GM18505 (cell line): ENCODE results near the gene FBXW11.
"Not testable (repeated sequence)": the region's sequence is repeated elsewhere in the genome, so short reads cannot be mapped to it uniquely, and the experiment has no call there.

ENCODE experiments used
- ATAC-seq: cut with Tn5 transposase; IDR thresholded peaks from one replicate; pipeline ENCODE4 v1.9.1; 2021; ENCODE audit not compliant: unreplicated experiment
- POLR2A ChIP-seq: IDR thresholded peaks from 4 replicates; pipeline ENCODE4 v1.6.1; 2011; ENCODE audit warnings: borderline replicate concordance; ENCODE audit not compliant: insufficient read depth, insufficient read length; ENCODE audit errors: extremely low read depth

Gene FBXW11

DNA sequence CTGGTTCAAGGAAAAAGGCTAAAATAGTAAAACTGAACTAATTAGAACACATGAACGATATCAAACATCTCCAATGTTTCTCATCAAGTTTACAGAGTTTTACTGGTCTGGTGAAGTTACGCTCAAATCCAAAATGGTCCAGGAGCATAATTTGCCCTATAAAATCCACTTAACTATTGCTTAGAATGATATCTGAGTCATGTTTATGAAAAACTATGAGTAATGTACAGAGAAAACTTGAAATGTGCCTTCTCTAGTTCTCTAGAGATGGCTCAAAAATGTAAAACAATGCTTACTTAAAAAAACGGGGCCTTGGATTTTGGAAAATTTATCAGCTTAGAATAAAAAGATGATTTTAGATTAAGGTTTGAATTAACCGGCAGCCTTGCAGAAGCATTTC is 108.1 kb downstream of the FBXW11 start:
- no peak for TF ChIP-seq POLR2A
- no peak for ATAC-seq

DNA sequence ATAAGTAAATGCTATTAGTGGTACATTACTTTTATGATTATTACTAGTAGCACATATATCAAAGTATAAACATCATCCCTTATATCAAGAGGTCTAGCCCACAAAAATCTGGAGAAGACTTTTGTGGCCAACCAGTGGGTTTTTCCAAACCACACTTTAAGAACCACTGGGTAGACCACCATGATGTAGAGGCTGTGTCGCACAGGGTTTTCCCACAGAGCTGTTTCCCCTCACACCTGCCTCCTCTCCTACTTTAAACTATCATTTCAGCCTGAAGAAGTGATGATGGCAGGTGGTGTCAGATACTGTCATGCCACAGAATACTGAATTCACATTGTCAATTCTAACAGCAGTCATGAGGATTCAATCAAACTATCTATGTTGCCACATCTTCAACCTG is 109.2 kb downstream of the FBXW11 start:
- no peak for TF ChIP-seq POLR2A
- no peak for ATAC-seq

DNA sequence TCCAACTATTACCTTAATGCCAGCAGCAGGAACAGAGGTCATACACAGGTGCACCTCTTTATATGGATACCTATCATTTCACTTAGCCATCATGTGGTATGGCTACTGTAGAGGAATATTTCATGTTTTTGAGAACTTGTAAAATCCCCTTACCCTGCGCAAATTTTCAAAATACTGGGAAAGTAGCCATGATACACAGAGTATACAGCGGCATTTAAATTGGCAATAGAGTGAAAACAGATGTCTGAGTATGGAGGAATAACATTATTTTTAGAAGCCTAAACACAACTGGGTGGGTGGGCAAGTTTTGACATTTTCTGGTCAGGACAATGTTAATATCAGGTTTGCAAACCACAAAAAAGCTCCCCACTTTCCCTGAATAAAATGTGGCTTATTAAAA is 111.4 kb downstream of the FBXW11 start:
- no peak for TF ChIP-seq POLR2A
- no peak for ATAC-seq

DNA sequence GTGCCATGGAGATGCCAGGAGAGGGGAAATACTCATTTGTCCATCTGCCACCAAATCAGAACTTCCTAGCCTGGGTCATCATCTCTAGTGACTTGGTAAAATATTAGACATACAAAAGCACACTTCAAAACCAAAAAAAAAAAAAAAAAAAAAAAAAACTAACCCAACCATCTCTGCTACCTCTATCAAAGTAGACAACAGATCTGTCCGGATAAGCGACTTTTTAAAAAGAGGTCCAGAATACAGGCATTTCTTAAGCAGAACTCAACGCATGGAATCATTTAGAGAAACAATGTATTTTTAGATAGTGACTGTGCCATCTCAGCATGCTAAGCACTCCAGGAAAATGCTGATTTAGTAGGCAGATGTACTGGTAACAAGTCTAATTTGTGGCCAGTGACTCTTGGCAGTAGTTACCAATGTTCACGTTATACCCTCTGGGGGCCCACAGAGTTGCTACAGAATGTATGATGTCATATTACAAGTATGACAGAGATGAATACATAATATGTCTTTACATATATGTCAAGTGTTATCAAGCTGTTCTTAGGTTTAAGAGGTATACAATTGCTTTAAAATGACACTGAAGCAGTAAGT is 113.0 kb downstream of the FBXW11 start:
- TF ChIP-seq POLR2A: no peak
- ATAC-seq: no peak

DNA sequence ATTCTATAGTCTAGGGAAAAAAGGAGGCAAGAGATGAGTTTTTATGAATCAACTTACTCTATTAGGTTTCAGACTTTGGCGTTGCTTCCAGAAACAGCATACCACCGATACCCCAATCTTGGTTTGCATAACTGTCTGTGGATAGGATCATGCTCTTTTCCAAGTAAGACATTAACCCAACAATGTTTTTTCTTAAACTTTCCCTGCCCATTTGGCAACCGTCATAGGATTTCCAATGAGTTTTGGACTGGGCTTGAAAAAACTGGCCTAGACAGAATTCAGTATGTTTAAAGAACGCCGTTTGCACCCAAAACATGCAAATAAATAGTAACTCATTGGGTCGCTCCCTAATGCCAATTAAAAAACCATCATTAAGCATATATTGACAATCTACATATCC is 114.8 kb downstream of the FBXW11 start:
- TF ChIP-seq POLR2A: no peak

DNA sequence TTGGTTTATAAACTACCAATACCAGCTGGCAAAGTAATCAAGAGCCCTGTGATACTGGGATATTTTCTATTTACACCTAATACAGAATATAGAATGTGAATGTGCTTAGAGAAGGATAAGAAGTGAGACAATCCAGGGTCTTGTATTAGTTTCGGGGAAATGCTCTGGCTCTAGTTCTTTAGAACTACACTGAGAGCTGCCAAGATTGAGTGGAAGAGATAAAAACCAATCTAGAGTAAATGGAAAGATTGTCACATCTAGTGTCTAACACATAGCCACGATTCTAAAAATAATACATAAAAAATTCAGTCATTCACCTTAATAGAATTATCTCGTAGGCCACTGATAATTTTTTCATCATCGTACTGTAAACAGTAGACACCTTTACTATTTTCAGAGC is 115.3 kb downstream of the FBXW11 start:
- TF ChIP-seq POLR2A: no peak
- no peak for ATAC-seq

More for the DNA sequence above, 114.8 kb downstream of the FBXW11 start:
- no peak for ATAC-seq

DNA sequence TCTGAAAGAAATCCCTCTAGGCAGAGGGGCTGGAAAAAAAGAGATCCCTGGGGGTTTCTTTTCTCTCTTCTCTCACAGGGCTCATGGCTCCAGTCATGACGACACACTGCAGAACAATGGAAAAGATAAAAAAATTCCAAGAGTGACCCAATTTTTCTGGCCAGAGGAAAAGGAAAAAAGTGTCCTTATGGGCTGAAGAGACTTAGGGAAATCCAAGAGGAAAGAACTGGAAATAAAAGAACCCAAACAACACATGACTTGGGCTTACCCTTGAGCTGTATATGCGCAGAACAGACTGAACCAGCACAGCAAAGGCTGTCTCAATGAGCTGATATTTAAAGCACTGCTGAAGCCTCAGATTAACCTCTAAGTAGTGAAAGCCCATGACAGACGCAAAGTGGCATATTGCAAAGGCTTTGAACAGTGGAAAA is 118.4 kb downstream of the FBXW11 start:
- TF ChIP-seq POLR2A: no peak
- no peak for ATAC-seq

DNA sequence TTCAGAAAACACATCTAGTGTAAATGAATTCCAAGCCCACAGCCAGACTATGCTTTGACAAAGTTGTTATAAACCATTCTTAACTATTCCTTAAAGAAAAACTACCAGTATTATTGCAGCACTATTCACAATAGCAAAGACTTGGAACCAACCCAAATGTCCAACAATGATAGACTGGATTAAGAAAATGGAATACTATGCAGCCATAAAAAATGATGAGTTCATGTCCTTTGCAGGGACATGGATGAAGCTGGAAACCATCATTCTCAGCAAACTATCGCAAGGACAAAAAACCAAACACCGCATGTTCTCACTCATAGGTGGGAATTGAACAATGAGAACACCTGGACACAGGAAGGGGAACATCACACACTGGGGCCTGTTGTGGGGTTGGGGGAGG is 120.4 kb downstream of the FBXW11 start:
- ATAC-seq: not testable (repeated sequence)

DNA sequence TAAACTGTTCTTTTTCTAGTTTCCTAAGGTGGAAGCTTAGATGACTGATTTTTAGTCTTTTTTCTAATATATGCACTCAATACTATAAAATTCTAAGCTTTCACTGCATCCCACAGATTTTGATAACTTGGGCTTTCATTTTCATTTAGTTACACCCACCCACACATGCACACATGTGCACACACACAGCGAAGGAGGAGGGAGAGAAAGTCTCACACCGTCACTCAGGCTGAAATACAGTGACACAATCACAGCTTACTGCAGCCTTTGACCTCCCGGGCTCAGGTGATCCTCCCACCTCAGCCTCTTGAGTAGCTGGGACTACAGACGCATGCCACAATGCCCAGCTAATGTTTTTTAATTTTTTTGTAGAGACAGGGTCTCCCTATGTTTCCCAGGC is 124.3 kb downstream of the FBXW11 start:
- ATAC-seq: no peak
- no peak for TF ChIP-seq POLR2A

DNA sequence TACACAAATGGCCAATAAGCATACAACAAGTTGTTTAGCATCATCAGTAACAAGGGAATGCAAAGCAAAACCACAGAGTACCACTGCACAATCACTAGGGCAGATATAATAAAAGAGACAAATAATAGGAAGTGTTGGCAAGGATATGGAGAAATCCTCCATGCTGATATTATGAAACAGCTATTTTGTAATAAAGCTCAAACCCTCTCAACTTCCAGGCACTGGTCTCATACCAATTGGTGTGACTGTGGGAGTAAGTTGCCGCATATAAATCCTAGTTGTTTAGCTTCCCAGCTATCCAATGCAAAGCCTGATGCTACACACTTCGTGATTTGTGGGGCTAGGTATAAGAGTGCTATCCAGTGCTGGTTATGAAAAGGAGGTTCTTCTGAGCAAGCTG is 132.2 kb downstream of the FBXW11 start:
- ATAC-seq: no peak
- TF ChIP-seq POLR2A: no peak

DNA sequence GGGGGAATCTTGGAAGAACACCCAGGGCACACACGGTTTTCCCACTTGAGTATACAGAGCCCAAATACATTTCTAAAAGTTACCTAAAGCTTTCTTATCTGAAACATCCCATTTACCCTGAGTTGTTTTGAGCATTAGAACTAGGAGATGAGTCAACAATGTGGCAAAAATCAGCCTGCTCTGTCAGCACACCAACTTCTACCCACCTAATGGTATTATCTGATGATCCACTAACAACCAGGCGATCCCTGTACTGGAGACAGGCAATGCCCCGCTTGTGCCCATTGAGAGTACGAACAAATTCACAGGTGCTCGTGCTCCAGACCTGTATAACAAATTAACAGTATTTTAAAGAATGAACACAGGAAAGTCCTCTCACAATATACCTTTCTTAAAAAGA is 133.8 kb downstream of the FBXW11 start:
- no peak for TF ChIP-seq POLR2A
- no peak for ATAC-seq

DNA sequence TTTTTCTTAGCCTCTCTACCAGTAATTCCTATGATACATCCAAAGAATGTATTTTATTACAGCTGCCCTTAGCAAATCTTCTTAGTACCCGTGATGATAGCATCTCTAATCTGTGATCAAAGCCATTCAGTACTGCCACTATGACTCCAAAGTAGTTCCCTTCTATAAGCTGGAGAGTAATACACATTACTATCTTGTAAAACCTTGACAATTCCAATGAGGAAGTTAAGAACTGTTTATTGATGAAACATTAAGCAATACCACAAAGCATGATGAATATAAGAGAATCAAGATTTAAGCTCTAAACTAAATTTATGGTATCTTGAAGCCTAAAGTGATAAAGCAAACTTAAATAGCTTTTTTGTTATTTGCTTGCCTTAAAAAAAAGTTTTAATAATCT is 134.7 kb downstream of the FBXW11 start:
- ATAC-seq: no peak
- no peak for TF ChIP-seq POLR2A

DNA sequence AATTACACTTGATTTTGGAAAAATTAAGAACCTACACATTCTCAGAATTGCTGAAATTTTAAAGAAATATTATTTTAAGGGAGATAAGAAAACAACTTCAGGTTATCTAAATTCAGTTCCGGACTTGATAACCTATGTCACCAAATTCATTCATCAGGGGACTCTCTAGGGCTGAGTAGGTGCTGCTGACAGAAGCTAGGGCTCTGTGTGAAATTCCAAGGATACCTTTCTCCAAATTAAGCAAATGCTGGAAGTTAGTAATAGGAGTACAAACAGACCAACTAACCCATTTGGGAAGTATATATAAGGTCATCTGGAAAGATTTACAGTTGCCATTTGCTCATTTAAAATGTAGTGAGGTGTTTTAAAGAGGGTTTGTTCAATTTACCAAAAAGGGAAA is 136.5 kb downstream of the FBXW11 start:
- TF ChIP-seq POLR2A: no peak
- ATAC-seq: no peak

DNA sequence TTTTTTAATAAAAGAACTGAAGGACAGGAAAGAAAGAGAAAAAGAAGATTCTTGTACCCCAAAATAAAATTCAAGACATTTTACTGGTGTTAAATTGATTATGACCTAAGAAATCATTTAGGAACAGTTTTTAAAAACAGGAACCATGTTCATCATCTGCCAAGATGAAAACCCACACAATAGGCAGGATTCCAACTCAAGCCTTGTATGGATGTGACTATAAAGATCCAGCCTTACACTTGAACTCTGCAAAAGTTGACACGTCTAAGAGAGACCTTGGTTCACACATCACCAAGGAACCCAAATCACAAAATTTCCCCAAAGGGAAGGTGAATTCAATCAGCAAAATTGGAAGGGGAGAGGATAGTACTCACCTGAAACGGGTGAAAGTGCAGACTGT is 138.2 kb downstream of the FBXW11 start:
- TF ChIP-seq POLR2A: no peak
- no peak for ATAC-seq

DNA sequence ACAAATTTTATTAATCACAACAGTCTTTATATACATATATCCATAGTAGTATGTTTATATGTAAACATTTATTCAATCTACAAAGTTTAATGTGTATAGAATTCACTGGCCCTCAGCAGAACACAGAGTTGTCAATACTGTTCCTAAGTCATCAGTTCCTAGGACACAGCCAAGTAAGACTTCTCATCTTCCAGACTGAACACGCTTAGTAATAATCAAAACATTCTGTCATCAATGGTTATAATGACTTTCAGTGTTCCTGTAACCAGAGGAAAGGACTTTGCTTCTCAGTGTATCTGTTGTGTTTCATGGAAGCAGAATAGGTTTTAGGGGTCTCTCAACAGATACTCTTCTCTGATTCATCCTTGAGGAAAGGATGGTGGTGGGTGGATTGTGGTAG is 138.7 kb downstream of the FBXW11 start:
- no peak for TF ChIP-seq POLR2A
- ATAC-seq: no peak
